Parathyroid adenoma (tissue), 2 donors: ENCODE results near the gene MCC.

ENCODE experiments used
- H2AFZ ChIP-seq: fragments of 300-600 bp; sonication (generic); one replicate; pipeline ENCODE4 v1.7.0; 2017; ENCODE audit warnings: antibody characterized with exemption, mild to moderate bottlenecking
- H3K27ac ChIP-seq: fragments of 300-600 bp; sonication (generic); one replicate; pipeline ENCODE4 v1.7.0; 2017
- H3K27me3 ChIP-seq: fragments of 300-600 bp; sonication (generic); one replicate; pipeline ENCODE4 v1.7.0; 2017; ENCODE audit warnings: low read length; ENCODE audit not compliant: control insufficient read depth, insufficient read depth
- H3K36me3 ChIP-seq: fragments of 300-600 bp; sonication (generic); one replicate; pipeline ENCODE4 v1.7.0; 2017; ENCODE audit warnings: low read length; ENCODE audit not compliant: control insufficient read depth, insufficient read depth
- H3K4me1 ChIP-seq: fragments of 300-600 bp; sonication (generic); one replicate; pipeline ENCODE4 v1.7.0; 2017; ENCODE audit warnings: control low read depth
- H3K4me2 ChIP-seq: fragments of 300-600 bp; sonication (generic); one replicate; pipeline ENCODE4 v1.7.0; 2017; ENCODE audit warnings: low read length
- H3K4me3 ChIP-seq: fragments of 300-600 bp; sonication (generic); one replicate; pipeline ENCODE4 v1.7.0; 2017; ENCODE audit warnings: low read depth, low read length
- H3K79me2 ChIP-seq: fragments of 300-600 bp; sonication (generic); one replicate; pipeline ENCODE4 v1.7.0; 2017; ENCODE audit warnings: control low read depth
- H3K9ac ChIP-seq: fragments of 300-600 bp; sonication (generic); one replicate; pipeline ENCODE4 v1.7.0; 2017; ENCODE audit warnings: mild to moderate bottlenecking
- H3K9me3 ChIP-seq: fragments of 300-600 bp; sonication (generic); one replicate; pipeline ENCODE4 v1.7.0; 2017; ENCODE audit warnings: low read length; ENCODE audit not compliant: control insufficient read depth
- TF ChIP-seq, protein P1 (sequence below): fragments of 300-600 bp; sonication (generic); IDR thresholded peaks from one replicate; pipeline ENCODE4 v1.7.0; 2017; ENCODE audit warnings: antibody characterized with exemption, mild to moderate bottlenecking
- donor health status: primary hyperparathyroidism.

The MCC gene

GRCh38 chr5:113063927-113064326 lies 424.3 kb downstream of the MCC start:
- H2AFZ ChIP-seq, result no peak overlapping the region
- no peak overlapping the region for H3K4me2 ChIP-seq
- no peak overlapping the region for H3K9ac ChIP-seq
- no peaks in the 10 kb centered on the region for H3K27me3 ChIP-seq
- no peaks in the 10 kb centered on the region for H3K9me3 ChIP-seq
- peaks cover 47% of the 10 kb centered on the region for H3K79me2 ChIP-seq
- H3K4me1 ChIP-seq, result peaks cover 70% of the 10 kb centered on the region
- H3K36me3 ChIP-seq, result no peaks in the 10 kb centered on the region
- H3K4me3 ChIP-seq, result no peak overlapping the region
- H3K27ac ChIP-seq, result peak overlapping the region; percentile 94
- TF ChIP-seq, protein P1, sequence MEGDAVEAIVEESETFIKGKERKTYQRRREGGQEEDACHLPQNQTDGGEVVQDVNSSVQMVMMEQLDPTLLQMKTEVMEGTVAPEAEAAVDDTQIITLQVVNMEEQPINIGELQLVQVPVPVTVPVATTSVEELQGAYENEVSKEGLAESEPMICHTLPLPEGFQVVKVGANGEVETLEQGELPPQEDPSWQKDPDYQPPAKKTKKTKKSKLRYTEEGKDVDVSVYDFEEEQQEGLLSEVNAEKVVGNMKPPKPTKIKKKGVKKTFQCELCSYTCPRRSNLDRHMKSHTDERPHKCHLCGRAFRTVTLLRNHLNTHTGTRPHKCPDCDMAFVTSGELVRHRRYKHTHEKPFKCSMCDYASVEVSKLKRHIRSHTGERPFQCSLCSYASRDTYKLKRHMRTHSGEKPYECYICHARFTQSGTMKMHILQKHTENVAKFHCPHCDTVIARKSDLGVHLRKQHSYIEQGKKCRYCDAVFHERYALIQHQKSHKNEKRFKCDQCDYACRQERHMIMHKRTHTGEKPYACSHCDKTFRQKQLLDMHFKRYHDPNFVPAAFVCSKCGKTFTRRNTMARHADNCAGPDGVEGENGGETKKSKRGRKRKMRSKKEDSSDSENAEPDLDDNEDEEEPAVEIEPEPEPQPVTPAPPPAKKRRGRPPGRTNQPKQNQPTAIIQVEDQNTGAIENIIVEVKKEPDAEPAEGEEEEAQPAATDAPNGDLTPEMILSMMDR, result no peak

- H2AFZ ChIP-seq, result no peak overlapping the region
- H3K4me3 ChIP-seq, result no peak overlapping the region
- H3K36me3 ChIP-seq, result no peaks in the 10 kb centered on the region
- peak overlapping the region; percentile 9 for H3K4me2 ChIP-seq
- peaks cover 73% of the 10 kb centered on the region for H3K4me1 ChIP-seq
- TF ChIP-seq, protein P1, result no peak
- peaks cover 49% of the 10 kb centered on the region for H3K79me2 ChIP-seq
- no peak overlapping the region for H3K9ac ChIP-seq
- H3K9me3 ChIP-seq, result no peaks in the 10 kb centered on the region
- H3K27ac ChIP-seq, result peak overlapping the region; percentile 94
- no peaks in the 10 kb centered on the region for H3K27me3 ChIP-seq
These were observed 425.3 kb downstream of the MCC start for GRCh38 chr5:113062869-113063508.

GRCh38 chr5:113061846-113062780 lies 426.1 kb downstream of the MCC start:
- no peaks in the 10 kb centered on the region for H3K27me3 ChIP-seq
- H3K79me2 ChIP-seq, result peaks cover 50% of the 10 kb centered on the region
- no peaks in the 10 kb centered on the region for H3K9me3 ChIP-seq
- no peak overlapping the region for H3K9ac ChIP-seq
- no peaks in the 10 kb centered on the region for H3K36me3 ChIP-seq
- H3K4me1 ChIP-seq, result peaks cover 81% of the 10 kb centered on the region
- H3K4me3 ChIP-seq, result no peak overlapping the region
- H3K27ac ChIP-seq, result peak overlapping the region; percentile 94
- H3K4me2 ChIP-seq, result peak overlapping the region; percentile 9
- no peak overlapping the region for H2AFZ ChIP-seq
- TF ChIP-seq, protein P1, result no peak

- TF ChIP-seq, protein P1, result no peak
- Histone ChIP-seq H3K9ac (no peak overlapping the region), H3K4me3 (no peak overlapping the region), H3K36me3 (no peaks in the 10 kb centered on the region), H3K79me2 (peaks cover 43% of the 10 kb centered on the region), H3K4me2 (no peak overlapping the region), H3K9me3 (no peaks in the 10 kb centered on the region), H2AFZ (no peak overlapping the region), H3K27ac (peak overlapping the region; percentile 94), H3K4me1 (peaks cover 83% of the 10 kb centered on the region), H3K27me3 (no peaks in the 10 kb centered on the region)
These were observed 427.7 kb downstream of the MCC start for GRCh38 chr5:113060408-113061025.
